Measurements from ENCODE around the gene ZNF683. TPM values are rescaled to one million over a fixed set of nuclear protein-coding genes. Genes with fewer than 3 reads are reported as not detected.
"Not testable (repeated sequence)": the region's sequence is repeated elsewhere in the genome, so short reads cannot be mapped to it uniquely, and the experiment has no call there.

The ZNF683 gene
- total RNA-seq (2011; cell fraction: chromatin; rRNA removed; ENCODE audit: low replicate concordance): not detected in 2 replicates
- not detected in 2 replicates for total RNA-seq (2011; cell fraction: nucleolus; rRNA removed)
- total RNA-seq (2011; cell fraction: nucleoplasm; rRNA removed): not detected in 2 replicates
- total RNA-seq (2014; rRNA removed): not detected in 2 replicates
- total RNA-seq (2014; rRNA removed; fragmentation: Illumina TruSeq; extraction: Trizol): not detected in 2 replicates
- total RNA-seq (2015; rRNA removed; fragmentation: Illumina TruSeq; extraction: Trizol): not detected in 2 replicates
- not detected in 2 replicates for total RNA-seq (2021)
- polyA plus RNA-seq (2011; rRNA removed): not detected in 2 replicates
- not detected in 2 replicates for polyA plus RNA-seq (2011; cell fraction: cytosol; rRNA removed)
- polyA plus RNA-seq (2011; cell fraction: nucleus; rRNA removed): not detected in 2 replicates
- not detected in 2 replicates for polyA plus RNA-seq (2012)
- not detected in 2 replicates for polyA plus RNA-seq (2014; fragmentation: Illumina TruSeq; extraction: Trizol)
- polyA plus RNA-seq (2014; fragmentation: Nextera tagmentation; extraction: Ambion mirVana): not detected
- polyA plus RNA-seq (2014; rRNA removed): not detected in 2 replicates
- not detected in 2 replicates for polyA minus RNA-seq (2011; rRNA and poly(A)+ RNA removed)
- polyA minus RNA-seq (2011; cell fraction: cytosol; rRNA and poly(A)+ RNA removed): not detected in 2 replicates
- polyA minus RNA-seq (2011; cell fraction: nucleus; rRNA and poly(A)+ RNA removed): not detected in 2 replicates
- not detected for Bru-seq, nascent RNA
- BruChase-seq, experiment 1, labeled RNA remaining after a 2-hour chase: not detected
- BruChase-seq, experiment 2, labeled RNA remaining after a 6-hour chase: not detected
- long read RNA-seq, experiment 1: 0 reads
- long read RNA-seq, experiment 2: 0 reads
- long read RNA-seq, experiment 3: 0 reads

DNA sequence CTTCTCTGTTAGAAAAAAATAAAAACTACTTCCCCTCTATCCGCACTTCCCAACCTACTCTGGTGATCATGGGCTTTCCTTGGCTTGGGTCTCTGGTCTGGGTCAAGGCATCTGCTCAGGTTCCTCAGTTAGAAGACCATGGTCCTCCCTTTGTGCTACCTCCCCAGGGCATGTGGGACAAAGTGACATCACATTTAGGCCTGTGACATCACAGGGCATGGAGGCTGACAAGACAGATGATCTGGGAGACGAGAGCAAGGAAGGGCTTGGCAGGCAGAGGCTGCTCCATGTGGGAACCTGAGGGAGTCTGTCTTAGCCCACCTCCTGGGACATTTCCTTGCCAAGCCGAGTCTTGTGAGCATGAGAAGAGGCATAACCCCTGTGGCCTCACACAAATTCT lies at the start of gene ZNF683:
Gene ZNF683, minus strand, starts transcription at position 140 of the 400 bp plus-strand sequence. CDS start 4,179 bp downstream, outside the sequence.
- H3K36me3 ChIP-seq (ENCODE audit: control insufficient read depth, insufficient read depth, low read length); H3K27ac ChIP-seq (ENCODE audit: extremely low read depth, low read depth, low read length); BruUV-seq (replicated peaks); H3K27me3 ChIP-seq (ENCODE audit: control insufficient read depth in 2 of 2, insufficient read depth in 2 of 2, low read length in 2 of 2); H3K4me2 ChIP-seq (ENCODE audit: insufficient read depth, low read length); ATAC-seq; in situ Hi-C loops (cut with MboI); H3K4me3 ChIP-seq; H3K9me1 ChIP-seq (ENCODE audit: control insufficient read depth, insufficient read depth, low read length); DNase-seq (ENCODE audit: extremely low read depth in 1 of 4, low spot score in 3 of 4); FAIRE-seq; H4K20me1 ChIP-seq (replicated peaks; ENCODE audit: control insufficient read depth, insufficient read depth, low read length); intact Hi-C loops (cut with micrococcal nuclease); H3K9me3 ChIP-seq (replicated peaks; ENCODE audit: control insufficient read depth, insufficient read depth, low read depth, low read length); H3K79me2 ChIP-seq (ENCODE audit: control insufficient read depth, insufficient read depth, low read length); TF ChIP-seq CREB1, ATF1 (CRISPR knock-in tag; IDR thresholded peaks at IDR 0.05): not testable (repeated sequence)
- Histone ChIP-seq H2AFZ (ENCODE audit: low read depth, low read length) (peak within 1 kb of the TSS; percentile 86), H3K9ac (ENCODE audit: insufficient read depth in 1 of 2, low read depth in 2 of 2, low read length in 2 of 2) (peak within 1 kb of the TSS in 1 of 2 experiments; percentile 37; a peak in 2 of 4 replicates), H3K4me1 (replicated peaks in 1 of 2; ENCODE audit: control insufficient read depth in 2 of 2, insufficient read depth in 2 of 2, low read length in 2 of 2) (peaks cover 12 to 24% of the 10 kb centered on the region in 2 experiments)
- ChIA-PET POLR2A (interaction anchor here (0.6 kb wide), 1 partner anchor 16 kb away, joined by 4 read pairs; no protein-coding TSS in a partner anchor), CTCF (ENCODE audit: low intra/inter-chr PET ratio) (interaction anchor here (0.6 kb wide), 1 partner anchor 204 kb away, joined by 3 read pairs; no protein-coding TSS in a partner anchor)
- TF ChIP-seq CREB1 (IDR thresholded peaks at IDR 0.05): peak; percentile 56; the same call in 1 of the 2 replicates
- peak; percentile 69 for TF ChIP-seq CREM (IDR thresholded peaks at IDR 0.05; ENCODE audit: low read depth)
- TF ChIP-seq ATF1 (tag; IDR thresholded peaks at IDR 0.05): peak; percentile 67
- 52% methylated on average over 3 of the region's 3 CpGs for WGBS (ENCODE audit: insufficient coverage, low coverage, missing lambda C conversion rate)
